CD4-positive, alpha-beta memory T cell (primary cell): ENCODE measurements around the gene SPARC. TPM values are rescaled to one million over a fixed set of nuclear protein-coding genes. Genes with fewer than 3 reads are reported as not detected.
A peak's percentile ranks its signal among the peaks of the same experiment; 100 is the strongest.

Experiments
- CTCF ChIA-PET: fragments of 350-600 bp; sonication (Branson Sonifier 250); formaldehyde crosslinking; loops from one replicate; lab custom pipeline; 2021; ENCODE audit warnings: inconsistent platforms; ENCODE audit not compliant: partially characterized antibody; lab: Charles Lee
- POLR2A ChIA-PET: fragments of 350-600 bp; sonication (Branson Sonifier 250); formaldehyde crosslinking; loops from one replicate; lab custom pipeline; 2021; ENCODE audit not compliant: partially characterized antibody; lab: Charles Lee
- DNase-seq, 5 donors: peaks; one replicate each; pipeline versions ENCODE4 v3.0.0 to v3.0.0-alpha.2; 2020 to 2022; ENCODE audit warnings: mixed read lengths in 1 of 5
- H3K27ac ChIP-seq: one replicate; pipeline ENCODE4 v1.7.0; 2013; ENCODE audit warnings: low read depth, low read length
- H3K27me3 ChIP-seq: 2 replicates; pipeline ENCODE4 v1.7.0; 2013; ENCODE audit warnings: mild to moderate bottlenecking, low read length, moderate library complexity; ENCODE audit not compliant: insufficient read depth
- H3K36me3 ChIP-seq: 2 replicates; pipeline ENCODE4 v1.7.0; 2013; ENCODE audit warnings: mild to moderate bottlenecking, low read length, moderate library complexity; ENCODE audit not compliant: insufficient read depth
- H3K4me1 ChIP-seq: 2 replicates; pipeline ENCODE4 v1.7.0; 2013; ENCODE audit warnings: mild to moderate bottlenecking, low read length, moderate library complexity; ENCODE audit not compliant: insufficient read depth
- H3K4me3 ChIP-seq, 2 donors: one replicate each; pipeline ENCODE4 v1.7.0; 2013; ENCODE audit warnings: low read length in 2 of 2, mild to moderate bottlenecking in 1 of 2
- H3K9me3 ChIP-seq, 2 donors: one replicate each; pipeline ENCODE4 v1.7.0; 2013; ENCODE audit warnings: low read length in 2 of 2, control low read depth in 1 of 2; ENCODE audit not compliant: control insufficient read depth in 1 of 2
- H3K27ac Mint-ChIP-seq, 7 donors: one replicate each; pipeline ENCODE4 v1.8.0; 2020 to 2021; ENCODE audit warnings: mixed read lengths in 7 of 7, mild to moderate bottlenecking in 6 of 7, inconsistent platforms in 3 of 7, moderate library complexity in 3 of 7
- H3K27me3 Mint-ChIP-seq, 2 donors: one replicate each; pipeline ENCODE4 v1.8.0; 2020 to 2021; ENCODE audit warnings: mixed read lengths in 2 of 2
- H3K36me3 Mint-ChIP-seq, 2 donors: one replicate each; pipeline ENCODE4 v1.8.0; 2020 to 2021; ENCODE audit warnings: mixed read lengths in 2 of 2, inconsistent platforms in 1 of 2, mild to moderate bottlenecking in 1 of 2
- H3K4me1 Mint-ChIP-seq, 4 donors: one replicate each; pipeline ENCODE4 v1.8.0; 2020 to 2021; ENCODE audit warnings: mixed read lengths in 4 of 4, mild to moderate bottlenecking in 1 of 4
- H3K4me3 Mint-ChIP-seq, 8 donors: one replicate each; pipeline ENCODE4 v1.8.0; 2020 to 2021; ENCODE audit warnings: mixed read lengths in 8 of 8, mild to moderate bottlenecking in 7 of 8, moderate library complexity in 6 of 8, inconsistent platforms in 3 of 8
- H3K9me3 Mint-ChIP-seq, 8 donors: one replicate each; pipeline ENCODE4 v1.8.0; 2020 to 2021; ENCODE audit warnings: mixed read lengths in 8 of 8, mild to moderate bottlenecking in 5 of 8, inconsistent platforms in 3 of 8, moderate library complexity in 1 of 8
- intact Hi-C: fragments of 100-400 bp; cut with micrococcal nuclease; formaldehyde crosslinking; loops from one replicate; pipeline ENCODE4 v1.15.1; 2023
- polyA plus RNA-seq, 2 donors: library from polyadenylated mRNA; unstranded; fragments of 300-500 nt; fragmentation: Illumina TruSeq; gene quantifications; one replicate each; pipeline ENCODE4 v1.2.3, GENCODE V29; 2021
- total RNA-seq, 2 experiments: library from RNA; stranded (reverse); gene quantifications; one replicate each; pipeline ENCODE4 v1.2.3, GENCODE V29; 2021

Gene SPARC
- total and polyA plus RNA-seq, 4 experiments from 2014 or later: 0.19 to 0.47 (median 0.37) TPM; not detected in 1

- H3K36me3 ChIP-seq: no peaks in the 10 kb centered on the region
- peaks cover 2 to 4% of the 10 kb centered on the region in 2 donors for H3K27me3 Mint-ChIP-seq
- no peaks in the 10 kb centered on the region for H3K27me3 ChIP-seq
- H3K4me3 ChIP-seq: no peak overlapping the region
- ChIA-PET CTCF (interaction anchor here (1.6 to 2.2 kb wide), 2 partner anchors 16 to 23 kb away, joined by 6 to 7 read pairs; no protein-coding TSS in a partner anchor), POLR2A (no interaction called here)
- no peaks in the 10 kb centered on the region for H3K4me1 ChIP-seq
- H3K27ac ChIP-seq: no peak overlapping the region
- no peaks in the 10 kb centered on the region for H3K36me3 Mint-ChIP-seq
- peak overlapping the region in 1 of 7 donors; percentile 38 for H3K27ac Mint-ChIP-seq
- H3K9me3 ChIP-seq: no peaks in the 10 kb centered on the region
- no peak for DNase-seq
- H3K9me3 Mint-ChIP-seq: no peaks in the 10 kb centered on the region
- no peak overlapping the region for H3K4me3 Mint-ChIP-seq
- H3K4me1 Mint-ChIP-seq: no peaks in the 10 kb centered on the region
- intact Hi-C loops: no loop called here
Observed at GRCh38 chr5:151674626-151675610, 11.8 kb downstream of the SPARC start.

- H3K9me3 Mint-ChIP-seq: no peaks in the 10 kb centered on the region
- no peaks in the 10 kb centered on the region for H3K9me3 ChIP-seq
- H3K27ac Mint-ChIP-seq: no peak overlapping the region
- no peaks in the 10 kb centered on the region for H3K36me3 ChIP-seq
- intact Hi-C loops: no loop called here
- H3K4me3 Mint-ChIP-seq: no peak overlapping the region
- DNase-seq: no peak
- POLR2A ChIA-PET: no interaction called here
- H3K36me3 Mint-ChIP-seq: no peaks in the 10 kb centered on the region
- CTCF ChIA-PET: interaction anchor here (0.9 to 1.3 kb wide), 2 partner anchors 21 to 39 kb away, joined by 3 read pairs; no protein-coding TSS in a partner anchor
- no peaks in the 10 kb centered on the region for H3K4me1 ChIP-seq
- H3K27me3 ChIP-seq: no peaks in the 10 kb centered on the region
- peaks cover 2 to 4% of the 10 kb centered on the region in 2 donors for H3K27me3 Mint-ChIP-seq
- no peak overlapping the region for H3K4me3 ChIP-seq
- no peaks in the 10 kb centered on the region for H3K4me1 Mint-ChIP-seq
- no peak overlapping the region for H3K27ac ChIP-seq
Observed at GRCh38 chr5:151673421-151673820, 13.3 kb downstream of the SPARC start.

DNA sequence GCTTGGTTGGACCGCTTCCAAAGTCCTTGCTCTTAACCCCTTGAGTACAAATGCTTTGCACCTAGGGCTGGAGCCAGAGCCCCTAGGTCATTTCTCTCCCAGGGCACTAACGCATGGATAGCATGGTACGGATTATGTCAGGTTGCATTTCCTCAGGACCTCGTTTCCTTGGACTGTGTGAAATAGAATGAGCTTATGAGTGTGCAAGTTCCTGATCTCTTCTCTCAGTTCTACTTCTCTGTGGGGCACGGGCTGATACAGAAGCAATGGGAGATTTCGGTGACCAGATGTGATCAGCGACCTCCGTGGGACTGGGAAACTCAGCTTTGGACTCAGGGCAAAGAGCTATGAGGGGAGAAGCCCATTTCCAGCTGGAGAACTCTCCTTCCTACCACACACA is 14.2 kb downstream of the SPARC start:
- Histone ChIP-seq H3K27ac (no peak overlapping the region), H3K4me1 (no peaks in the 10 kb centered on the region), H3K36me3 (no peaks in the 10 kb centered on the region), H3K9me3 (no peaks in the 10 kb centered on the region), H3K27me3 (no peaks in the 10 kb centered on the region), H3K4me3 (no peak overlapping the region)
- POLR2A ChIA-PET: no interaction called here
- no peaks in the 10 kb centered on the region for H3K4me1 Mint-ChIP-seq
- CTCF ChIA-PET: interaction anchor here (0.9 to 2.5 kb wide), 3 partner anchors 10 to 20 kb away, joined by 3 to 6 read pairs (median 3); no protein-coding TSS in a partner anchor
- H3K27me3 Mint-ChIP-seq: peaks cover 2 to 4% of the 10 kb centered on the region in 2 donors
- H3K27ac Mint-ChIP-seq: no peak overlapping the region
- DNase-seq: no peak
- no peaks in the 10 kb centered on the region for H3K9me3 Mint-ChIP-seq
- H3K36me3 Mint-ChIP-seq: no peaks in the 10 kb centered on the region
- intact Hi-C loops: no loop called here
- H3K4me3 Mint-ChIP-seq: no peak overlapping the region

DNA sequence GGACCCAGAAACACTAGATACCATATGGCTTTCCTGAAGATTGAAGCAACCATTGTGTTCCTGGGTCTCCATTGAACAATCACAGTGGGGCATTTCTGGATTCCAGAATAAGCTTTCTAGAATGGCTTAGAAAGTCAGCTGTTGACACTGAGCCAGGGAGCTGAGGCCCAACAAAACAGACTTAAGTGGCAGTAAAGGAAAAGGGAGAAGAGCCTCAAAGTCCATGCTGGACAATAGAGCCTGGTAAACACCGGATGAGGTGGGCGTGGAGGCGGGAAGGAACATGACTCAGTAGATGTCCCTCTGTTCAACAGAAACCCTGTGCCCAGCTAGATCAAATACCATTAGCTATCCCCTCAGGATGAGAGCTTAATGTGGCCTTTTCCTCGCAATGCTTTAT is 14.8 kb downstream of the SPARC start:
- DNase-seq: no peak
- intact Hi-C loops: no loop called here
- H3K4me1 ChIP-seq: no peaks in the 10 kb centered on the region
- H3K4me1 Mint-ChIP-seq: no peaks in the 10 kb centered on the region
- H3K36me3 Mint-ChIP-seq: no peaks in the 10 kb centered on the region
- H3K4me3 ChIP-seq: no peak overlapping the region
- H3K27me3 Mint-ChIP-seq: peaks cover 2 to 4% of the 10 kb centered on the region in 2 donors
- H3K36me3 ChIP-seq: no peaks in the 10 kb centered on the region
- no peaks in the 10 kb centered on the region for H3K9me3 ChIP-seq
- no peak overlapping the region for H3K27ac Mint-ChIP-seq
- CTCF ChIA-PET: interaction anchor here (1.0 to 2.5 kb wide), 2 partner anchors 10 to 13 kb away, joined by 3 to 6 read pairs; no protein-coding TSS in a partner anchor
- no peaks in the 10 kb centered on the region for H3K9me3 Mint-ChIP-seq
- H3K27ac ChIP-seq: no peak overlapping the region
- POLR2A ChIA-PET: no interaction called here
- no peaks in the 10 kb centered on the region for H3K27me3 ChIP-seq
- H3K4me3 Mint-ChIP-seq: no peak overlapping the region

DNA sequence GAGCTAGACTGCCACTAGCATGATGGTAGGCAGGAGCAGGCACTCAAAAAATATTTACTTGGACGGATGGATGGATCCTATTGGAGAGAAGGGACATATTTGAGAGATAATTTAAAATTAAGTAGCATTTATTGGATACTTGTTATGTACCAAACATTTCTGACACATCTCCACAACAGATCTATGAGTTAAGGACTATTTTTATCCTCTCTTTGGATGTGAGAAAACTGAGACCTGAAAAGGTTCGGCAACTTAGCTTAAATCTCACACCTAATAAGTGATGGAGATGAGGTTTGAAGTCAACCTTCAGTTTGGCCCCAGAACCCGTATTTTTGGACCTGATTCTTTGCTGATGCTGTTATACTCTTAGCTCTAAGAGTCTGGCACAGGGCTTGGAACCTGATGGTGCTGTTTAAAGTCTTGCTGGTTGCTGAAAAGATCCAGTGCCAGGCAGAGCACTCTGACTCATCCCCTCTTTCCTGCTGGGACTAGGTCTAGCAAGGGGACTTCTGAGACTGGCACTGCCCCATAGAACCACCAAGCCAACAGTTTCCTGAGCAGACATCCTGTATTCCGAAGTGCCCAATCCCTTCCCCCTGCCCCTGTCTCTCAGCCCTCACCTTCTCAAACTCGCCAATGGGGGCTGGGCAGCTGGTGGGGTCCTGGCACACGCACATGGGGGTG is 15.6 kb downstream of the SPARC start:
- Histone ChIP-seq H3K27ac (no peak overlapping the region), H3K4me1 (no peaks in the 10 kb centered on the region), H3K36me3 (no peaks in the 10 kb centered on the region), H3K27me3 (no peaks in the 10 kb centered on the region), H3K4me3 (no peak overlapping the region), H3K9me3 (no peaks in the 10 kb centered on the region)
- Mint-ChIP-seq H3K4me1 (no peaks in the 10 kb centered on the region), H3K9me3 (no peaks in the 10 kb centered on the region), H3K36me3 (no peaks in the 10 kb centered on the region), H3K27me3 (peaks cover 2 to 4% of the 10 kb centered on the region in 2 donors), H3K27ac (no peak overlapping the region), H3K4me3 (no peak overlapping the region)
- ChIA-PET CTCF (interaction anchor here (2.0 to 2.5 kb wide), 2 partner anchors 12 to 19 kb away, joined by 6 read pairs; no protein-coding TSS in a partner anchor), POLR2A (no interaction called here)
- intact Hi-C loops: no loop called here
- DNase-seq: no peak

GRCh38 chr5:151670083-151670686 is 16.5 kb downstream of the SPARC start:
- DNase-seq: no peak
- POLR2A ChIA-PET: no interaction called here
- Histone ChIP-seq H3K36me3 (no peaks in the 10 kb centered on the region), H3K4me1 (no peaks in the 10 kb centered on the region), H3K4me3 (no peak overlapping the region), H3K9me3 (no peaks in the 10 kb centered on the region), H3K27ac (no peak overlapping the region), H3K27me3 (no peaks in the 10 kb centered on the region)
- intact Hi-C loops: no loop called here
- peaks cover 2 to 4% of the 10 kb centered on the region in 2 donors for H3K27me3 Mint-ChIP-seq
- H3K27ac Mint-ChIP-seq: no peak overlapping the region
- no peaks in the 10 kb centered on the region for H3K9me3 Mint-ChIP-seq
- no peaks in the 10 kb centered on the region for H3K4me1 Mint-ChIP-seq
- H3K4me3 Mint-ChIP-seq: no peak overlapping the region
- CTCF ChIA-PET: interaction anchor here (1.5 to 2.5 kb wide), 3 partner anchors 11 to 18 kb away, joined by 3 to 6 read pairs (median 6); no protein-coding TSS in a partner anchor
- no peaks in the 10 kb centered on the region for H3K36me3 Mint-ChIP-seq
